Hematopoietic multipotent progenitor cell (in vitro differentiated cells): ENCODE measurements around the gene ATP2A1. TPM values are rescaled to one million over a fixed set of nuclear protein-coding genes. Genes with fewer than 3 reads are reported as not detected.
A peak's percentile ranks its signal among the peaks of the same experiment; 100 is the strongest.
"Not testable (repeated sequence)": the region's sequence is repeated elsewhere in the genome, so short reads cannot be mapped to it uniquely, and the experiment has no call there.

Experiments used
- DNase-seq, 3 donors: peaks; one replicate each; pipeline ENCODE4 v3.0.0-alpha.2; 2011 to 2015; ENCODE audit warnings: low read depth in 2 of 3, low spot score in 2 of 3
- total RNA-seq: library from RNA; depleted of rRNA; stranded (reverse); fragments of >200 nt; gene quantifications from one replicate; pipeline ENCODE4 v1.2.3, GENCODE V29; 2012

ATP2A1 gene
- total RNA-seq, 1 donor = 0.54 TPM

GRCh38 chr16:28880589-28880915 is 2.3 kb downstream of the ATP2A1 start:
- DNase-seq = no peak

- DNase-seq = no peak
Measured at GRCh38 chr16:28880955-28881354, 2.7 kb downstream of the ATP2A1 start.

GRCh38 chr16:28881565-28881964 is 3.3 kb downstream of the ATP2A1 start:
- DNase-seq = not testable (repeated sequence)

GRCh38 chr16:28882551-28883160 is 4.4 kb downstream of the ATP2A1 start:
- no peak for DNase-seq

GRCh38 chr16:28883221-28883996 is 5.1 kb downstream of the ATP2A1 start:
- DNase-seq = no peak

- DNase-seq = no peak
Measured at GRCh38 chr16:28884045-28884444, 5.8 kb downstream of the ATP2A1 start.

GRCh38 chr16:28886945-28887344 is 8.7 kb downstream of the ATP2A1 start:
- DNase-seq = no peak

- not testable (repeated sequence) for DNase-seq
Measured at GRCh38 chr16:28890355-28890754, 12.1 kb downstream of the ATP2A1 start.

GRCh38 chr16:28891964-28892890 is 13.9 kb downstream of the ATP2A1 start:
- no peak for DNase-seq

GRCh38 chr16:28893291-28893690 is 15.0 kb downstream of the ATP2A1 start:
- DNase-seq = no peak

- DNase-seq = no peak
Measured at GRCh38 chr16:28895609-28896008, 17.3 kb downstream of the ATP2A1 start.

- DNase-seq = no peak
Measured at GRCh38 chr16:28897826-28898225, 19.5 kb downstream of the ATP2A1 start.

- DNase-seq = no peak
Measured at GRCh38 chr16:28898266-28898665, 20.0 kb downstream of the ATP2A1 start.

- no peak for DNase-seq
Measured at GRCh38 chr16:28898942-28899341, 20.7 kb downstream of the ATP2A1 start.

GRCh38 chr16:28899882-28900590 is 21.7 kb downstream of the ATP2A1 start:
- DNase-seq = no peak

GRCh38 chr16:28900601-28901000 is 22.3 kb downstream of the ATP2A1 start:
- DNase-seq = no peak

- DNase-seq = no peak
Measured at GRCh38 chr16:28901862-28902261, 23.6 kb downstream of the ATP2A1 start.

- peak in 2 of 3 donors; percentile 37 to 64 for DNase-seq
Measured at GRCh38 chr16:28902909-28903308, 24.6 kb downstream of the ATP2A1 start.

- DNase-seq = no peak
Measured at GRCh38 chr16:28903344-28904042, 25.2 kb downstream of the ATP2A1 start.

GRCh38 chr16:28904363-28904762 is 26.1 kb downstream of the ATP2A1 start:
- DNase-seq = no peak
